Neural crest cell (in vitro differentiated cells): ENCODE data around the gene IP6K3. TPM values are rescaled to one million over a fixed set of nuclear protein-coding genes. Genes with fewer than 3 reads are reported as not detected.

ENCODE experiments used
- DNase-seq: peaks from one replicate; pipeline ENCODE4 v3.0.0; 2021; ENCODE audit warnings: low read depth, mixed read lengths, low spot score
- H3K27ac Mint-ChIP-seq: one replicate; pipeline ENCODE4 v1.8.0; 2021; ENCODE audit warnings: mild to moderate bottlenecking, mixed read lengths; ENCODE audit not compliant: unreplicated experiment
- H3K27me3 Mint-ChIP-seq: 2 replicates; pipeline ENCODE4 v1.8.0; 2021; ENCODE audit warnings: low read depth, mild to moderate bottlenecking, mixed read lengths
- H3K36me3 Mint-ChIP-seq: 2 replicates; pipeline ENCODE4 v1.8.0; 2021; ENCODE audit warnings: low read depth, mild to moderate bottlenecking, mixed read lengths
- H3K4me1 Mint-ChIP-seq: 2 replicates; pipeline ENCODE4 v1.8.0; 2021; ENCODE audit warnings: mixed read lengths
- H3K4me3 Mint-ChIP-seq: one replicate; pipeline ENCODE4 v1.8.0; 2021; ENCODE audit warnings: mild to moderate bottlenecking, mixed read lengths
- H3K9me3 Mint-ChIP-seq: 2 replicates; pipeline ENCODE4 v1.8.0; 2021; ENCODE audit warnings: mixed read lengths
- CTCF ChIP-seq: fragments of 200-600 bp; sonication (generic); conservative IDR thresholded peaks from 2 replicates; pipeline ENCODE4 v1.5.0; 2021; ENCODE audit warnings: antibody characterized with exemption, mild to moderate bottlenecking
- total RNA-seq: library from RNA; stranded (reverse); gene quantifications from 2 replicates; pipeline ENCODE4 v1.2.1, GENCODE V29; 2021

The IP6K3 gene
- total RNA-seq, 1 donor from 2014 or later = 0.72 TPM

GRCh38 chr6:33776764-33777163 is 30.1 kb upstream of the IP6K3 start:
- H3K36me3 Mint-ChIP-seq = peaks cover 22% of the 10 kb centered on the region
- H3K27me3 Mint-ChIP-seq = no peaks in the 10 kb centered on the region
- H3K9me3 Mint-ChIP-seq = no peaks in the 10 kb centered on the region
- TF ChIP-seq CTCF = no peak
- H3K4me1 Mint-ChIP-seq = peaks cover 32% of the 10 kb centered on the region
- no peak for DNase-seq
- no peak overlapping the region for H3K4me3 Mint-ChIP-seq
- no peak overlapping the region for H3K27ac Mint-ChIP-seq

- H3K4me3 Mint-ChIP-seq = no peak overlapping the region
- no peak for TF ChIP-seq CTCF
- H3K36me3 Mint-ChIP-seq = peaks cover 22% of the 10 kb centered on the region
- no peaks in the 10 kb centered on the region for H3K9me3 Mint-ChIP-seq
- H3K27me3 Mint-ChIP-seq = no peaks in the 10 kb centered on the region
- no peak for DNase-seq
- H3K27ac Mint-ChIP-seq = no peak overlapping the region
- H3K4me1 Mint-ChIP-seq = peaks cover 31% of the 10 kb centered on the region
These were observed 29.5 kb upstream of the IP6K3 start for GRCh38 chr6:33776186-33776585.

- Mint-ChIP-seq H3K27me3 (no peaks in the 10 kb centered on the region), H3K4me3 (no peak overlapping the region), H3K9me3 (no peaks in the 10 kb centered on the region), H3K27ac (peak overlapping the region; percentile 67), H3K4me1 (peaks cover 25% of the 10 kb centered on the region), H3K36me3 (peaks cover 14% of the 10 kb centered on the region)
- DNase-seq = no peak
- TF ChIP-seq CTCF = no peak
These were observed 28.1 kb upstream of the IP6K3 start for GRCh38 chr6:33774774-33775173.

GRCh38 chr6:33772902-33773472 is 26.3 kb upstream of the IP6K3 start:
- no peak overlapping the region for H3K4me3 Mint-ChIP-seq
- DNase-seq = no peak
- H3K9me3 Mint-ChIP-seq = no peaks in the 10 kb centered on the region
- H3K27ac Mint-ChIP-seq = peak overlapping the region; percentile 67
- H3K36me3 Mint-ChIP-seq = peaks cover 14% of the 10 kb centered on the region
- H3K27me3 Mint-ChIP-seq = peaks cover 5% of the 10 kb centered on the region
- peaks cover 24% of the 10 kb centered on the region for H3K4me1 Mint-ChIP-seq
- TF ChIP-seq CTCF = no peak

DNA sequence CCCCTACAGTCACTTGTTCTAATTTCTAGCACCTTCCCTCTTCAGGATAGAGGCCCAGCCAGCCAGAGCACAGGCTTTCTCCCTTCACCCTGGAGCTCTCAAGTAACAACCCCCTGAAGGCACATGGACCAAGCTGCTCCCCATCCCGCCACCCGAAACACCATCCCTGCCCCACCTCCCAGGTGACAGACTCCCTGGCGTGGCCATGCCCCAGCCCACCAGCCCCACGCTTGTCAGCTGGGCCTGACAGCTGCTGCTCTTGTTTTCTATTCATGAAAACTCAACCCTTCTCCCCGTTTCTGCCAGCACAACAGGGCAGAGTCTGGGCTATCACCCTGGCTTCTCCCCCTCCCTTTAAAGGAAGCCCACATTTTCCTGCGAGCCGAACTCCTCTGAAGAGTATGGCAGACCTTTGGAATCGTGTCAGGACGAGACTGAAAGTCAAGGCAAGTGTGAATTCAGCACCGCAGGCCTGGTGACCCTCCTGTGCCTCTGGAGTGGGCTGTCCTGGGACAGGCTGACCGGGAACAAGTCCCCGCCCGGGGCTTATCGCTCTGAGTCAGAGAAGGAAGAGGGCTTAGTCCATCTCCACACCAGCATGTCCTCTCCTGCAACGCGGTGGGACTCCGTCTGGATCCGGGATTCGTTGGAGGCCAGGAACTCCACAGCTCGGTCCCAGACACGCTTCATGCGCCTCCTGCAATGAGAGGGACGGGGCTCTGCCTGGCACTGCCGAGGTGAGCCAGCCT is 25.6 kb upstream of the IP6K3 start:
- no peaks in the 10 kb centered on the region for H3K9me3 Mint-ChIP-seq
- H3K4me1 Mint-ChIP-seq = peaks cover 24% of the 10 kb centered on the region
- DNase-seq = no peak
- peaks cover 5% of the 10 kb centered on the region for H3K27me3 Mint-ChIP-seq
- TF ChIP-seq CTCF = no peak
- H3K4me3 Mint-ChIP-seq = no peak overlapping the region
- H3K36me3 Mint-ChIP-seq = peaks cover 13% of the 10 kb centered on the region
- no peak overlapping the region for H3K27ac Mint-ChIP-seq
